CD4-positive, alpha-beta T cell treated with Interleukin-21 for 1 hour (primary cell): Measurements from ENCODE around the gene APOBEC3C.
A peak's percentile ranks its signal among the peaks of the same experiment; 100 is the strongest.
"Not testable (repeated sequence)": the region's sequence is repeated elsewhere in the genome, so short reads cannot be mapped to it uniquely, and the experiment has no call there.

Source experiments
- DNase-seq: peaks from one replicate; pipeline ENCODE4 v3.0.0-alpha.2; 2020

APOBEC3C gene

GRCh38 chr22:38984224-38984623, 29.8 kb upstream of the APOBEC3C start:
- no peak for DNase-seq

- DNase-seq, result peak; percentile 89
Observed at GRCh38 chr22:38984784-38985757, 29.0 kb upstream of the APOBEC3C start.

- DNase-seq, result no peak
Observed at GRCh38 chr22:38986629-38987028, 27.4 kb upstream of the APOBEC3C start.

- no peak for DNase-seq
Observed at GRCh38 chr22:38987171-38987895, 26.7 kb upstream of the APOBEC3C start.

- peak; percentile 30 for DNase-seq
Observed at GRCh38 chr22:38989466-38989865, 24.6 kb upstream of the APOBEC3C start.

GRCh38 chr22:38992871-38993371, 21.1 kb upstream of the APOBEC3C start:
- DNase-seq, result not testable (repeated sequence)

GRCh38 chr22:38996105-38996504, 18.0 kb upstream of the APOBEC3C start:
- no peak for DNase-seq

GRCh38 chr22:38997518-38997917, 16.5 kb upstream of the APOBEC3C start:
- no peak for DNase-seq

- DNase-seq, result peak; percentile 84
Observed at GRCh38 chr22:39003165-39003638, 10.9 kb upstream of the APOBEC3C start.

- no peak for DNase-seq
Observed at GRCh38 chr22:39007177-39007576, 6.9 kb upstream of the APOBEC3C start.

GRCh38 chr22:39008271-39008850, 5.7 kb upstream of the APOBEC3C start:
- DNase-seq, result not testable (repeated sequence)

GRCh38 chr22:39010946-39011345, 3.1 kb upstream of the APOBEC3C start:
- DNase-seq, result no peak

GRCh38 chr22:39012533-39013511, 1.2 kb upstream of the APOBEC3C start:
- DNase-seq, result no peak

GRCh38 chr22:39013561-39013941, 506 bp upstream of the APOBEC3C start:
- not testable (repeated sequence) for DNase-seq

- DNase-seq, result not testable (repeated sequence)
Observed at GRCh38 chr22:39014723-39015121, 665 bp downstream of the APOBEC3C start.

GRCh38 chr22:39016592-39016991, 2.5 kb downstream of the APOBEC3C start:
- no peak for DNase-seq

- DNase-seq, result no peak
Observed at GRCh38 chr22:39017596-39018365, 3.7 kb downstream of the APOBEC3C start.

- DNase-seq, result not testable (repeated sequence)
Observed at GRCh38 chr22:39020021-39020651, 6.1 kb downstream of the APOBEC3C start.

- DNase-seq, result no peak
Observed at GRCh38 chr22:39021552-39022250, 7.6 kb downstream of the APOBEC3C start.
